HL-60 (cell line): ENCODE results near the gene CR1.

Source experiments
- CTCF ChIP-seq: IDR thresholded peaks from one replicate; pipeline ENCODE4 v1.5.1; 2011; ENCODE audit warnings: low read length, control low read depth, inconsistent platforms; ENCODE audit not compliant: insufficient read depth
- GABPA ChIP-seq: IDR thresholded peaks from 2 replicates; pipeline ENCODE4 v1.6.1; 2012; ENCODE audit warnings: low read depth
- POLR2AphosphoS5 ChIP-seq: IDR thresholded peaks from 2 replicates; pipeline ENCODE4 v1.6.1; 2012; ENCODE audit warnings: low read depth

GRCh38 chr1:207631137-207631536 lies 135.2 kb downstream of the CR1 start:
- TF ChIP-seq CTCF (no peak), POLR2AphosphoS5 (no peak), GABPA (no peak)
